Adrenal gland (tissue), 12 donors: ENCODE measurements around the gene CGNL1. TPM values are rescaled to one million over a fixed set of nuclear protein-coding genes. Genes with fewer than 3 reads are reported as not detected.

Experiments used
- DNase-seq, 7 donors: peaks; one replicate each; pipeline ENCODE4 v3.0.0-alpha.2; 2019 to 2020
- H3K27ac ChIP-seq, 5 donors: fragments of 200-600 bp; sonication (generic) in 4 of 5; 1 replicate in 3 of 5; 2 replicates in 2 of 5; pipeline versions ENCODE4 v1.5.1 to v1.8.0; 2016 to 2020; ENCODE audit warnings: mild to moderate bottlenecking in 1 of 5
- H3K27me3 ChIP-seq: fragments of 200-600 bp; 2 replicates; pipeline ENCODE4 v1.8.0; 2021
- H3K36me3 ChIP-seq, 2 donors: fragments of 200-600 bp; replicated peaks in 1 of 2; 1 replicate in 1 of 2; 2 replicates in 1 of 2; pipeline versions ENCODE4 v1.5.1 to v1.8.0; 2018 to 2022
- H3K4me1 ChIP-seq, 2 donors: fragments of 200-600 bp; replicated peaks in 1 of 2; 1 replicate in 1 of 2; 2 replicates in 1 of 2; pipeline versions ENCODE4 v1.5.1 to v1.8.0; 2018 to 2021
- H3K4me3 ChIP-seq, 4 donors: fragments of 200-600 bp; sonication (generic) in 3 of 4; one replicate each; pipeline ENCODE4 v1.5.1; 2016 to 2018
- H3K9me3 ChIP-seq, 3 donors: fragments of 200-600 bp; sonication (generic) in 1 of 3; replicated peaks in 1 of 3; 1 replicate in 2 of 3; 2 replicates in 1 of 3; pipeline versions ENCODE4 v1.5.1 to v1.8.0; 2016 to 2021
- POLR2A ChIP-seq, 2 donors: fragments of 450-650 bp; IDR thresholded peaks; one replicate each; pipeline ENCODE4 v1.6.1; 2017; ENCODE audit warnings: antibody characterized with exemption in 2 of 2, mild to moderate bottlenecking in 2 of 2, moderate library complexity in 1 of 2
- WGBS, 4 donors: extraction: QIAGEN DNeasy Blood & Tissue Kit in 2 of 4; methylation state at CpG; one replicate each; pipeline versions ENCODE4 v1.1.5 to v1.1.7; 2013 to 2017; 5-methylcytosine and 5-hydroxymethylcytosine counted together
- intact Hi-C, 2 donors: fragments of 100-400 bp; cut with DNase I; formaldehyde crosslinking; loops; one replicate each; pipeline versions ENCODE4 v1.14.1 to v1.15.0; 2022 to 2023
- polyA plus RNA-seq, 3 donors: library from polyadenylated mRNA; stranded (reverse); fragments of 200-250 nt in 2 of 3; fragments of 350-450 nt in 1 of 3; fragmentation: Illumina TruSeq in 1 of 3; extraction: RNeasy Lipid Tissue Mini Kit (QIAGEN cat#74804) in 1 of 3; gene quantifications; one replicate each; pipeline ENCODE4 v1.2.3, GENCODE V29; 2013 to 2014
- total RNA-seq, 9 donors: library from RNA; depleted of rRNA in 4 of 9; stranded (reverse); fragments of >200 nt in 4 of 9; fragments of 120-200 nt in 1 of 9; fragmentation: NEBNext Ultra II Directional in 1 of 9; extraction: Animal tissue kit (Norgen Biotek cat#: 25700) in 1 of 9; gene quantifications; one replicate each; pipeline versions ENCODE4 v1.1.0 to v1.2.4, GENCODE V29; 2013 to 2023
- TF ChIP-seq, protein P1 (sequence below), 6 experiments: fragments of 450-650 bp in 4 of 6; fragments of 200-600 bp in 2 of 6; sonication (generic) in 1 of 6; IDR thresholded peaks; 1 replicate in 5 of 6; 2 replicates in 1 of 6; pipeline versions ENCODE4 v1.5.1 to v1.8.0; 2016 to 2021; ENCODE audit warnings: antibody characterized with exemption in 6 of 6, mild to moderate bottlenecking in 2 of 6, moderate library complexity in 1 of 6
- donor health status: healthy with polysubstance abuse.
- donor health status: Bipolar disorder and iron deficiency.
- donor health status: DM: yes; HTN: yes; CAD: no.
- donor health status: DM: no; HTN: no; CAD: no.
- donor health status: DM: no; HTN: no; CAD: no.
- donor health status: DM: yes; HTN: yes; CAD: no.

CGNL1 gene
- total and polyA plus RNA-seq, 12 donors, result 5.2 to 49.5 (median 22.0) TPM

DNA sequence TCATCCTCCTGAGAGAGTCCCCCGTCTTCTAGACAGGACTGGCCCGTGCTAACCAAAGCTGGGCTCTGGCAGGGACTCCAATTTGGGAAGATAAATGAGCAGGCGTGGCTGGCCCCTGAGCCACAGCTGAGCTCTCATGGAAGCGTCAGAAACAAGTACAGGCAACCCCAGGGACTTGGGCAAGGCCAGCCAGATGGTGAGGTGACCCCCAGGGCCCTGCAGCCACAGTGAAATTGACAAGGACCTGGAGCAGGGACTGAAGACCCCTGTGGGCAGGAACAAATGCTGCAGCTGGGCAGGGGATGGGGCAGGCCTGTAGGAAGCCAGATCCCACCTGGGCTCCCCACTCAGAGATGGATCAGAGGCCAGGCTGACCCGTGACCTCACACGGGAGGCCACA, 32.8 kb upstream of the CGNL1 start:
- TF ChIP-seq POLR2A (IDR thresholded peaks at IDR 0.05), result no peak
- TF ChIP-seq, protein P1, sequence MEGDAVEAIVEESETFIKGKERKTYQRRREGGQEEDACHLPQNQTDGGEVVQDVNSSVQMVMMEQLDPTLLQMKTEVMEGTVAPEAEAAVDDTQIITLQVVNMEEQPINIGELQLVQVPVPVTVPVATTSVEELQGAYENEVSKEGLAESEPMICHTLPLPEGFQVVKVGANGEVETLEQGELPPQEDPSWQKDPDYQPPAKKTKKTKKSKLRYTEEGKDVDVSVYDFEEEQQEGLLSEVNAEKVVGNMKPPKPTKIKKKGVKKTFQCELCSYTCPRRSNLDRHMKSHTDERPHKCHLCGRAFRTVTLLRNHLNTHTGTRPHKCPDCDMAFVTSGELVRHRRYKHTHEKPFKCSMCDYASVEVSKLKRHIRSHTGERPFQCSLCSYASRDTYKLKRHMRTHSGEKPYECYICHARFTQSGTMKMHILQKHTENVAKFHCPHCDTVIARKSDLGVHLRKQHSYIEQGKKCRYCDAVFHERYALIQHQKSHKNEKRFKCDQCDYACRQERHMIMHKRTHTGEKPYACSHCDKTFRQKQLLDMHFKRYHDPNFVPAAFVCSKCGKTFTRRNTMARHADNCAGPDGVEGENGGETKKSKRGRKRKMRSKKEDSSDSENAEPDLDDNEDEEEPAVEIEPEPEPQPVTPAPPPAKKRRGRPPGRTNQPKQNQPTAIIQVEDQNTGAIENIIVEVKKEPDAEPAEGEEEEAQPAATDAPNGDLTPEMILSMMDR (IDR thresholded peaks at IDR 0.05), result no peak
- H3K27ac ChIP-seq, result no peak overlapping the region
- intact Hi-C loops, result loop anchor here (2.0 to 5.0 kb wide), 3 partner anchors 119 to 185 kb away; no protein-coding TSS in a partner anchor
- H3K36me3 ChIP-seq, result no peaks in the 10 kb centered on the region
- DNase-seq, result no peak
- H3K27me3 ChIP-seq, result no peaks in the 10 kb centered on the region
- 73 to 81% (median 79%) methylated on average over 4 to 6 of the region's 6 CpGs for WGBS, 4 donors
- H3K9me3 ChIP-seq, result no peaks in the 10 kb centered on the region
- H3K4me1 ChIP-seq, result no peaks in the 10 kb centered on the region
- H3K4me3 ChIP-seq, result no peak overlapping the region

DNA sequence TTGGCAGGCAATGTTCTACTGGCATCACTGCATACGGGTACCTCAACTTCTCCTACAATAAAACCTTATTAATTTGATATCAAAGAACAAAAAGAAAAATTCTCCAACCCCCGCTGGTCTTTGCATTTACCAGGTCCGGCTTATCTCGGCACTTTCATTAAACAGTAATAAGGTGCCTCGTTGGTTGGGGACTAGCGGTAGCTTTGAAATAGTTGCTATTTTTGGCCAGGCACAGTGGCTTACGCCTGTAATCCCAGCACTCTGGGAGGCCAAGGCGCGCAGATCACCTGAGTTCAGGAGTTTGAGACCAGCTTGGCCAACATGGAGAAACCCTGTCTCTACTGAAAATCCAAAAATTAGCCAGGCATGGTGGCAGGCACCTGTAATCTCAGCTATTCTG, 32.0 kb upstream of the CGNL1 start:
- TF ChIP-seq, protein P1 (IDR thresholded peaks at IDR 0.05), result no peak
- no peak for TF ChIP-seq POLR2A (IDR thresholded peaks at IDR 0.05)
- Histone ChIP-seq H3K4me1 (no peaks in the 10 kb centered on the region), H3K4me3 (no peak overlapping the region), H3K9me3 (no peaks in the 10 kb centered on the region), H3K27ac (no peak overlapping the region), H3K27me3 (no peaks in the 10 kb centered on the region), H3K36me3 (no peaks in the 10 kb centered on the region)
- 93 to 97% (median 94%) methylated on average over 9 of the region's 9 CpGs for WGBS, 4 donors
- no peak for DNase-seq
- intact Hi-C loops, result loop anchor here (5.0 kb wide), 2 partner anchors 118 to 183 kb away; no protein-coding TSS in a partner anchor

DNA sequence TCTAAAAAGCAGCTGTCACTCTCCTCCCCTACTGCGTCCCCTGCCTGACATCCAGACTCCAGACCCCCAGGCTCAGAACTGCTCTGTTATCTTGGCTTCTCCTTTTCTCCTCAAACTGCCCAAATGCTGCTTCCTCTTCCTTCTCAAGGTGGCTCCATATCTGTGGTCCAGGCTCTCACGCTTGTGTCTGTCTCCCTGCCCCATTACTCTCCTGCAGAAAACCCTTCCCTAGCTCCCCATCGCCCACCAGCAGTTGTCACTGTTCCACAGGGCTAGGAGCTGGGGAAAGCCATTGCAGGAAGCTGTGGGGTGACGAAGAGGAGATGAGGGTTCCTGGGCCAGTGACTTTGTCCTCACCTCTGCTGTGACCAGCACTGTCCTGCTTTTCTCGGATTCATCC, 30.7 kb upstream of the CGNL1 start:
- H3K36me3 ChIP-seq, result no peaks in the 10 kb centered on the region
- 79 to 84% (median 80%) methylated on average over 5 of the region's 5 CpGs for WGBS, 4 donors
- H3K4me1 ChIP-seq, result no peaks in the 10 kb centered on the region
- DNase-seq, result no peak
- TF ChIP-seq, protein P1 (IDR thresholded peaks at IDR 0.05), result peak in 2 of 6 experiments; percentile 20
- no peak for TF ChIP-seq POLR2A (IDR thresholded peaks at IDR 0.05)
- H3K27me3 ChIP-seq, result no peaks in the 10 kb centered on the region
- no peak overlapping the region for H3K27ac ChIP-seq
- intact Hi-C loops, result no loop called here
- H3K4me3 ChIP-seq, result no peak overlapping the region
- H3K9me3 ChIP-seq, result no peaks in the 10 kb centered on the region

- Histone ChIP-seq H3K27me3 (no peaks in the 10 kb centered on the region), H3K4me1 (no peaks in the 10 kb centered on the region), H3K27ac (no peak overlapping the region), H3K4me3 (no peak overlapping the region), H3K9me3 (no peaks in the 10 kb centered on the region), H3K36me3 (no peaks in the 10 kb centered on the region)
- intact Hi-C loops, result no loop called here
- no peak for TF ChIP-seq POLR2A (IDR thresholded peaks at IDR 0.05)
- TF ChIP-seq, protein P1 (IDR thresholded peaks at IDR 0.05), result no peak
- DNase-seq, result no peak
- 91 to 100% (median 97%) methylated on average over 1 of the region's 1 CpG for WGBS, 4 donors
These were observed 28.2 kb upstream of the CGNL1 start for GRCh38 chr15:57348081-57348480.
